ENCODE data around the gene CPPED1.

CPPED1 gene

DNA sequence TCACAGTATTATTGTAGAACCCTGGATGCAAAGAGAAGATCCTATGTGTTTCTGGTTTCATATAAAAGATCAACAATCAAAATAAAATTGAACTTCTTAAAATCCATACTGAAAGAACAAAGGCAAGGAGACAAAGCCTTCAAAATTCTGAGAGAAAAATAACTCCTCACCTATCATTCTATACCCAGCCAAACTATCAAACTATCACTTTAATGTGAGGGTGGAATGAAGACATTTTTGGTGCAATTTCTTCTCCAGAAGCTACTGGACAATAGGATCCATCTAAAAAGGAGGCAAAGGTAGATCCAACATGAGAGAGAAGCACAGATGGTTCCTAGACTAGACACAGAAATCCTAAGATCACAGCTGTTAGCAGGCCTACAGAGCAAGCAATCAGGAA, 71.1 kb downstream of the CPPED1 start:
- no peak for DNase-seq (ENCODE audit: low read depth)

- no peak for DNase-seq (ENCODE audit: low read depth)
These were observed 74.2 kb downstream of the CPPED1 start for GRCh38 chr16:12729448-12729847.

DNA sequence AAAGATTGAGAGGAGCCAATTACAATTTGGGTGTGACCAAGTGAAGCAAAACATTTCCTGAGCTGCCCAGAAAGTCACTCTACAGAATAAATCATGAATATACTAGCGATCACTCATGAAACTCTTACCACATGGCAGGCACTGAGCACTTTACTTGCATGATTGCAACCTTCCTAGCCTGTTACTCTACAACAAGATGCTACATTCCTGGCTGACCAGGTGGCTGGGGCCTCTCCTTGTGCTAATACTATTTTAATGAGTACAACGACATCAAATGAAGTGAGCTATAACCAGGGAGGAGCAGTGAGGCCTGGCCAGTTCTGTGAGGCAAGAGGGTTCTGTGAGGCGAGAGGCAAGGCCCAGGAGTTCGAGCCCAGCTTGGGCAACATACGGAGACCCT, 75.2 kb downstream of the CPPED1 start:
- DNase-seq (ENCODE audit: low read depth) = no peak

- no peak for DNase-seq (ENCODE audit: low read depth)
These were observed 79.5 kb downstream of the CPPED1 start for GRCh38 chr16:12724226-12724625.

DNA sequence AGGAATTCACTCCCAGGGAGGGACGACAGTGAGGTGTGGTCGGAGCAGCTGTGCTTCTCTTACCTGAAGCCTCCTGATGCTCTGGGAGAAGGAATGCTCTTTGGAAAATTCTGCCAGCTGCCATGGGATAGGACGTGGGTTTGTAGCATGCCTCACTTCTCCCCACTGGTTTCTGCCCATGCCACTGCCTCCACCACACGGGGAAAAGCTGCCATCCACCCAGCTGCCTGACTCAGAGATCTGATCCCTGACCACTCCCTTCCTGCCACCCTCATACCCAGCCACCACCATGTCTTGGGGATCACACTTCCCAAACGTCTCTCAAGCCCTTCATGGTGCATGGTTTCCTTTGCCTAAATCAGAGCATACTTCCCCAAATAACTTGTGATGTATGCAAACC, 80.0 kb downstream of the CPPED1 start:
- DNase-seq (ENCODE audit: low read depth) = no peak

GRCh38 chr16:12721841-12722421, 81.8 kb downstream of the CPPED1 start:
- DNase-seq (ENCODE audit: low read depth) = no peak

DNA sequence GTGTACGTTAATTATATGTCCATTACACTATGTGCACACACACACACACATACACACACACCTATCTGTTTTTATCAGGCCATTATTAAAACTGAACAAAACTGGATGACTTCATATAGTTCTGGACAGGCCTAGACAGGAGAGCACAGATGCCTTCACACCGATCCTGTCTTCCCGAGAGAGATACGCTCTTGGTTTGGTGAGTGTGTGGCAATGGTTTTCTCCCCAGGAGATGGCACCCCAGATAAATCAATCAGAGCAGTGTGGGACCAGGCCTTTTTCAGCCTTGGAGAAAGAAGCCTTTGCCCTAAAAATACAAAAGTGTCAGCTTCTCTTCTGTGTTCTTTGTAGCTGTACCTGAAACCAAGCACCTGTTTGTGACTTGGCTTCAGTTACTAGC, 83.7 kb downstream of the CPPED1 start:
- no peak for DNase-seq (ENCODE audit: low read depth)

DNA sequence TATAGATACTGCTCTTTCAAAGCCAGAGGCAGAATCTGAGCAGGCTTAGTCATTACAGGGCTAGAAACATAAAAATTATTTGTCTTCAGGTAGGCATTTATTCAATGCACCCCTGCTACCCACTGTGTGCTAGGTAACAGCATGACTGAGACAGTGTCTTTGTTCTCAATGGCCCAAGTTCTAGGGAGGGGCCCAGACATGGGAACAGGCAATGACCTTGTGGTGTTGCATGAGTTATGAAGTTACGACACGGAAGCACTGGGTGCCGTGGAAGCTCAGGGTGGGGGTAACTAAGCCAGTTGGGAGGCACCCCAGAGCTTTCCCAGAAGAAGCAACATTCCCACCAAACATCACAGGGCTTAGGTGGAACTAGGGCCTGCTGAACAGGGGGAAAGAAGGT, 87.0 kb downstream of the CPPED1 start:
- DNase-seq (ENCODE audit: low read depth) = no peak

DNA sequence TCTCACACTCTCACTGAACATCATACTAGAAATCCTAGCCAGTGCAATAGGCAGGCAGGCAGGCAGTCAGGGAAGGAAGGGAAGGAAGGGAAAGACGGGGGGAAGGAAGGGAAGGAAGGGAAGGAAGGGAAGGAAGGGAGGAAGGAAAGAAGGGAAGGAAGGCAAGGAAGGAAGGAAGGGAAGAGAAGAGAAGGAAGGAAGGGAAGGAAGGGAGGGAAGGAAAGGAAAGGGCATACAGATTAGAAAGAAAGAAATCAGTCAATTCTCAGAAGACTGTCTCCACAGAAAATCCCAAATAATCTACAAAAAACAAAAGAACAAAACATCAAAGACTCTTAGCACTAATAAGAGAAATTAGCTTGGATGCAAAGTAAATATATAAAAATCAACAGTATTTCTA, 93.9 kb downstream of the CPPED1 start:
- no peak for DNase-seq (ENCODE audit: low read depth)

GRCh38 chr16:12708266-12708665, 95.4 kb downstream of the CPPED1 start:
- no peak for DNase-seq (ENCODE audit: low read depth)

DNA sequence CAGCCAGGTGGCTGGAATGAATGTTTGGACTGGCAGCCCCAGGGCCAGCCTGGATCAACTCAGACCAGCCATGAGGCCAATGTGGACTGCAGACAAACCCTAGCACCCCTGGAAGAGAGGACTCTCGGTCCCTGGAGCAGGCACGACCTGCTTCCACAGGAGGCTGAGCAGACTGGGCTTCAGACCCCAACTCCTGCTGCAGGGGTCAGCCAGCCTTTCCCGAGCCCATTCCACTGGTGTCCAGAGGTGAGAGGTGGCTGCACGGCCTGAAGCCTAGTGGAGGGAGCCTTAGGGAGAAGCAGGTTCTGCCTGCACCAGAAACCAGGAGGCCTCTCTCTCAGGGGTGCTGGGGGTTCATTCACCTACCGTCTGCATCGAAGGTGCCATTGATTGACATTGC, 97.1 kb downstream of the CPPED1 start:
- DNase-seq (ENCODE audit: low read depth) = no peak

DNA sequence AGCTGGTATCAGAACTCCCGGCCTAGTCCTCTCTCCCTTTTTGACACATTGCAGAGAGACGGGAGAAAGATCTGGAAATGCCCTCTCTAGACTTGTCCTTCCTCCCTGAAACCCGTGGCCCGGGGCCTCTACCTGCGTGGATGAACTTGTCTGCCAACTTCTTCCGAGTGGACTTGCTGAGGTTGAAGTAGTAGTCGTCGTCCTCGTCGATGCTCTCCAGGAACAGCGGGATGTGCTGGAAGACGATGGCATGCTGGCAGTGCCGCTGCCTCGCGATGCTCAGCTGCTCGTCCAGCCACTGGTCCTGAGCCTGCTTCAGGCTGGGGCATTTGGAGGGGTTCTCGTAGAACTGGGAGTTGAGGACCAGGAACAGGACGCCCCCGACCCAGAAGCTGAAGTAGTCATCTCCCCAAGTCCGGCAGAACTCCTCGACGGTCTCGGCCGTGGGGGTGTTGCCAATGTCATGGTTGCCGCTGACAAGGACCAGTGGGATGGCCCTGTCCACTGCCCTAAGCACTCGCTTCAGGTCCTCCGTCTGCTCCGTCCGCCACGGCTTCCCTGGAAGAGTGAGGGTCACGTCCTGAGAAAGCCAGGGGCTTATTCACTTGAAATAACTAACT, 99.1 kb downstream of the CPPED1 start:
- DNase-seq (ENCODE audit: low read depth) = no peak

GRCh38 chr16:12703935-12704334, 99.8 kb downstream of the CPPED1 start:
- no peak for DNase-seq (ENCODE audit: low read depth)

GRCh38 chr16:12700161-12700560, 103.5 kb downstream of the CPPED1 start:
- DNase-seq (ENCODE audit: low read depth) = no peak

- no peak for DNase-seq (ENCODE audit: low read depth)
These were observed 104.5 kb downstream of the CPPED1 start for GRCh38 chr16:12699161-12699560.

DNA sequence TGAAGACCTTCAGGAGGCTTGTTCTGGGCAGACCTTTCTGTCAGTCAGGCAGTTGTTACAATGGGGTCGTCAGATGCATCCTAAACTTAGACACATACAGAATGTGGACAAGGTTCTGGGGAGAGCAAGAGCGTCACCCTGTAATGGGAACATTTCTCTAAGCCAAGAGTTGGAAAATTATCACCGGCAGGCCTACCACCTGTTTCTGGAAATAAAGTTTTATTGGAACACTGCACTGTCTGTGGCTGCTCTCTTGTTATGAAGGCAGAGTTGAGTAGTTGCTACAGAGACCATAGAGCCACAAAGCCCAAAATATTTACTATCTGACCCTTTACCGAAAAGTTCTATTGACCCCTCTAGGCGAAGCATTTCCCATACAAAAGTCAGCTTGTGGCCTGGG, 106.2 kb downstream of the CPPED1 start:
- DNase-seq (ENCODE audit: low read depth) = no peak

DNA sequence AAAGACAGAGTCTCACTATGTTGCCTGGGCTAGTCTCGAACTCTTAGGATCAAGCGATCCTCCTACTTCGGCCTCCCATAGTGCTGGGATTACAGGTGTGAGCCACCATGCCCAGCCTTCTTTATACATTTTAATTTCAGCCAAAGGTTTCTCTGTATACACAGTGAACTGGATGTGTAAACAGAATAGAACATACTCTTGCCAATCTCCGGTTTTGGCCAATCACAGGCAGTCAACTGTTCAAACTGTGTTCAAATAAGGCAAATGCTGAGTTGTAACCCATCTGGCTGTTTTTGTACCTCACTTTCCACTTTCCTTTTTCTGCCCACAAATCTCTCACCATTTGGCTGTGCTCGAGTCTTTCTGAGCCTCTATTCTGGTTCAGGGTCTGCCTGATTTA, 108.2 kb downstream of the CPPED1 start:
- DNase-seq (ENCODE audit: low read depth) = no peak

- DNase-seq (ENCODE audit: low read depth) = no peak
These were observed 113.7 kb downstream of the CPPED1 start for GRCh38 chr16:12690024-12690423.

DNA sequence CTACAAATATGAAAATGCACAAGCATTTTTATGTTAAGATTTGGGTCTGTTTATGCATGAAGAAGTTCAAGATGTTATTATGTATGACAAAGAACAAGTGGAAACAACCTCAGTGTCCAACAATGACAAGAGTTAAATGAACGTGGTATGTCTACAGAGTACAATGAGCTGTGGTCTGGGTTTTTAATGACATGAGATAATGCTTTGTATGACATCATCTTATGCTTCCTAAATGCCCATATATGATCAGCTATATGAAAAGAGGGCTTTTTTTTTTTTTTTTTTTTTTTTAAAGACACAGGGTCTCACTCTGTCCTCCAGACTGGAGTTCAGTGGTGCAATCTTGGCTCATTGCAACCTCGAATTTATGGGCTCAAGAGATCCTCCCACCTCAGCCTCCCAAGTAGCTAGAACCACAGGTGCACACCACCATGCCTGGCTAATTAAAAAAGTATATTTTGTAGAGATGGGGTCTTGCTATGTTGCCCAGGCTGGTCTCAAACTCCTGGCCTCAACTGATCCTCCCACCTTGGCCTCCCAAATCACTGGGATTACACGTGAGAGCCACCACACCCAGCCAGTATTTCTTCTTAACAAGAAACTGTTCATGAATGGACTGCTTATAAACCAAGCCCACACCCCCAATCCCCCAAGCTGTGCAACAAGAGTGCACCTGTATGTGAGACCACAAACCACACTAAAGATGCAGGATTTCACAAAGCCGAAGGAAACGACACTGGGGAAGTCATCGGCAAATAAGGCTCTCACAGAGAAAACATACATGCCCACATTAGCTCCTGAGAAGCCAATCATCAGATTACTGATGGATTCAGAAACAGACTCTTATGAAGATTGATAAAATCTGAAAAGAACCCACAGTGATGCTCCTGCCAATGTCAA, 114.5 kb downstream of the CPPED1 start:
- no peak for DNase-seq (ENCODE audit: low read depth)

DNA sequence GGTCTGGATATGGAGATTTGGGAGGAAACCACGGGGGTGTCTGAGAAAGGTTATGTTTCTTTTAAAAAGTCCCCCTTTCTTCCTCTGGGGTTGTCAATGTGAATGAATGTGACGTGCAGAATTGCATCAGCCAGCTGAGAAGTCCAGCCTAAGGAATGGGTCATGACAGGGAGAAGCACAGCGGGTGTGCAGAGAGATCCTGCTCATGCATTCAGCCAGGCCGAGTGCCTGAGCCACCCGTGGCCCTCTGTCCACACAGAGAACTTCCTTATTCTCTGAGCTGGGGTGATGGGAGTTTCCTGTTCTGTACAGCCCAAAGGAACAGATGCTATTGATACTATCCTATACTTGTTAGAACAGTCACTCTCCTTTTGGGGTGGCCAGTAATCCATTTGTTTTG, 117.9 kb downstream of the CPPED1 start:
- DNase-seq (ENCODE audit: low read depth) = no peak

DNA sequence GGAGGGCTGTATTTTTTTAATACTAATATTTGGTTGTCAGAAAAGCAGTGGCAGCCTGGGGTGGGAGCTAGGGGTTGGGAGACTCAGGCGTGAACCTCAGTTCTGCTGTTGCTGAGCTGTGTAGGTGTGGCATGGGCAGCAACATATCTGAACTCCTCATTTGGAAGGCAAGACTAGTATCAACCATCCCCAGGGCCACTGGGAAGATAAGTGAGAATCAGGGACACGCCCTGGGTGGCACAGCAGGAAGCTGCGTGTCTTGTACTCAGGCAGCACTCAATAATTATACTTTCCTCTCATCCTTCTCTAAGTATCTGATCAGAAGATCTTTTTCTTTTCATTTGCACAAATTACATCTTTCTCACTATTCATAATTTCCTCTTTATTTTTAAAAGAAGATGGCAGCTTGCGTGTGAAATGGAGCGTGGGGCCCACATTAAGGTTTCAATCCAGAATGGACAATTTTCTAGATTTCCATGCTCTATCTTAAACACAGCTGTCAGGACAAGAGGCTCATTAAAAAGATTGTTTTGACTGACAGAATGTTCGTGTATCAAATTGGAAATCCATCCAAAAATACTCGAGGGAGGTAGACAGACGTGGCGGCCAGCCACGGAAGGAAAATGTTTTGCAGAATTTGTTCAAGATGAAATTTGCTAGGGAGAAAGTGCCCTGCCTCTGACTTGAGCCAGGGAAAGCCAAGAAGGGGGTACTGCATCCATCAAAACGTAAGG, 121.1 kb downstream of the CPPED1 start:
- DNase-seq (ENCODE audit: low read depth) = no peak

DNA sequence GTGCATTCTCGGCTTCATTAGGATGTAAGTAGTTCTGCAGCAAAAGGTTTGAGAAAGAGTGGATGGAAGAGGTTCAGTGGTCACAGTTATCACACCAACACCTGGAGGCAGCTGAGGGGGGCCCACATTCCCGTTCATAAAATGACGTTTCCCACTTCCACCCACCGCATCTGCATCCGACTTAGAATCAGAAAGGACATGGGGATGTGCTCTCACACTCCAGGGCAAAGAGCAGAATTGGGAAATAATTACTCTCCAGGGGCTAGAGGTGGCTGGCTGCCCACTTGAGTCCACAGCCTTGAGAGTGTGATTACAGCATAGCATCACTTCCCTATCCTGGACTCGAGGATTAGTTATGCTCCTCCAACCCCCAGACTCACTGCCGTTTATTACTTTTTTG, 122.0 kb downstream of the CPPED1 start:
- no peak for DNase-seq (ENCODE audit: low read depth)

DNA sequence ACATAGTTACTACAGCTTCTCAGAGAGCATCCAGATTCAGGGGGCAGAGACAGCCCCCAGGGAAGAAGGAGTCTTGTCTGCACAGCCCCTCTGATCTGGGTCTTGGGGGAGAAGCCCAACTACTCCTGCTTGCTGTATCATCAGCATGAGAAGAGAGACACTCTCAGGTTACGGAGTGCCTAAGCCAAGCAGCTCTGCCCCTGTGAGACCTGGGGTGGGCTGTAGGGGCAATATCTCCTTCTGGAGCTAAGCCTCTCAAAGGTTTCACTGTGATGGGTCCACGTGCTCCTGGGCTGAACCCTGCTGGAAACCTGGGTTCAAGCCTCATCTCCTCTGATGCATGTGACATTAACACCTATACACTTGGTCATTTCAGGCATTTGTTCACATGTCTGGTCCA, 123.2 kb downstream of the CPPED1 start:
- DNase-seq (ENCODE audit: low read depth) = no peak
